Right atrium auricular region (tissue), 2 donors: ENCODE data around the gene NRG2. TPM values are rescaled to one million over a fixed set of nuclear protein-coding genes. Genes with fewer than 3 reads are reported as not detected.

Source experiments
- DNase-seq: peaks from one replicate; pipeline ENCODE4 v3.0.0-alpha.2; 2019; ENCODE audit warnings: low spot score
- H3K27ac ChIP-seq, 2 donors: fragments of 200-600 bp; sonication (generic); 1 replicate in 1 of 2; 2 replicates in 1 of 2; pipeline ENCODE4 v1.5.1; 2016 to 2019
- H3K27me3 ChIP-seq, 2 donors: fragments of 200-600 bp; sonication (generic); one replicate each; pipeline versions ENCODE4 v1.5.1 to v1.6.0; 2017 to 2019
- H3K36me3 ChIP-seq: fragments of 200-600 bp; sonication (generic); one replicate; pipeline ENCODE4 v1.5.1; 2016
- H3K4me1 ChIP-seq, 2 donors: fragments of 200-600 bp; sonication (generic); one replicate each; pipeline versions ENCODE4 v1.5.1 to v1.6.0; 2017 to 2019
- H3K4me3 ChIP-seq, 2 donors: fragments of 200-600 bp; sonication (generic); 1 replicate in 1 of 2; 2 replicates in 1 of 2; pipeline ENCODE4 v1.5.1; 2017 to 2019; ENCODE audit warnings: mild to moderate bottlenecking in 1 of 2, moderate library complexity in 1 of 2
- H3K9me3 ChIP-seq, 2 donors: fragments of 200-600 bp; sonication (generic); one replicate each; pipeline ENCODE4 v1.5.1; 2019
- total RNA-seq, 2 donors: library from RNA; depleted of rRNA; stranded (reverse); fragments of >200 nt; gene quantifications; one replicate each; pipeline ENCODE4 v1.1.0, GENCODE V29; 2016
- TF ChIP-seq, protein P1 (sequence below), 2 donors: fragments of 200-600 bp; sonication (generic); IDR thresholded peaks; one replicate each; pipeline ENCODE4 v1.5.1; 2019; ENCODE audit warnings: antibody characterized with exemption in 2 of 2

NRG2 gene
- total RNA-seq, 2 donors from 2014 or later = 1.8 to 1.9 TPM

DNA sequence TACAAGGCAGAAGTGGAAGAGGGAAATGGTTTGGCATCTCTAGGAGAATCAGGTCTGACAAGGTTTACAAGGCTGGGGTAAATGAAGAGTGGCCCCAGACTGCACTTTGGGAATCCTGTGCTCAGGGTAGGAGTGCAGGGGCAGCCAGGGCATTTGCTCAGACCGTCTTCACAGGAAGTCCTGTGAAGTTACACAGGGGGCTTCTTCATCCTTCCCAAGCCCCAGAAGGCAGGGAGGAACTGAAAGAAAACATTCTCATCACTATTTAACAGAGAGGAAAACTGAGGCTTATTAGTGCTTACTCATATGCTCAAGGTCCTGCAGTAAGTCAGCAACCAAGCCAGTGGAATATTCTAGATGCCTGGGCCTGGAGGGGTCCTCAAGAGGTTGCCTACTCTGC lies 80.7 kb downstream of the NRG2 start:
- H3K9me3 ChIP-seq = no peaks in the 10 kb centered on the region
- no peak for DNase-seq
- TF ChIP-seq, protein P1, sequence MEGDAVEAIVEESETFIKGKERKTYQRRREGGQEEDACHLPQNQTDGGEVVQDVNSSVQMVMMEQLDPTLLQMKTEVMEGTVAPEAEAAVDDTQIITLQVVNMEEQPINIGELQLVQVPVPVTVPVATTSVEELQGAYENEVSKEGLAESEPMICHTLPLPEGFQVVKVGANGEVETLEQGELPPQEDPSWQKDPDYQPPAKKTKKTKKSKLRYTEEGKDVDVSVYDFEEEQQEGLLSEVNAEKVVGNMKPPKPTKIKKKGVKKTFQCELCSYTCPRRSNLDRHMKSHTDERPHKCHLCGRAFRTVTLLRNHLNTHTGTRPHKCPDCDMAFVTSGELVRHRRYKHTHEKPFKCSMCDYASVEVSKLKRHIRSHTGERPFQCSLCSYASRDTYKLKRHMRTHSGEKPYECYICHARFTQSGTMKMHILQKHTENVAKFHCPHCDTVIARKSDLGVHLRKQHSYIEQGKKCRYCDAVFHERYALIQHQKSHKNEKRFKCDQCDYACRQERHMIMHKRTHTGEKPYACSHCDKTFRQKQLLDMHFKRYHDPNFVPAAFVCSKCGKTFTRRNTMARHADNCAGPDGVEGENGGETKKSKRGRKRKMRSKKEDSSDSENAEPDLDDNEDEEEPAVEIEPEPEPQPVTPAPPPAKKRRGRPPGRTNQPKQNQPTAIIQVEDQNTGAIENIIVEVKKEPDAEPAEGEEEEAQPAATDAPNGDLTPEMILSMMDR (IDR thresholded peaks at IDR 0.05) = no peak
- H3K27me3 ChIP-seq = no peaks in the 10 kb centered on the region
- no peak overlapping the region for H3K4me3 ChIP-seq
- no peaks in the 10 kb centered on the region for H3K4me1 ChIP-seq
- no peaks in the 10 kb centered on the region for H3K36me3 ChIP-seq
- no peak overlapping the region for H3K27ac ChIP-seq

DNA sequence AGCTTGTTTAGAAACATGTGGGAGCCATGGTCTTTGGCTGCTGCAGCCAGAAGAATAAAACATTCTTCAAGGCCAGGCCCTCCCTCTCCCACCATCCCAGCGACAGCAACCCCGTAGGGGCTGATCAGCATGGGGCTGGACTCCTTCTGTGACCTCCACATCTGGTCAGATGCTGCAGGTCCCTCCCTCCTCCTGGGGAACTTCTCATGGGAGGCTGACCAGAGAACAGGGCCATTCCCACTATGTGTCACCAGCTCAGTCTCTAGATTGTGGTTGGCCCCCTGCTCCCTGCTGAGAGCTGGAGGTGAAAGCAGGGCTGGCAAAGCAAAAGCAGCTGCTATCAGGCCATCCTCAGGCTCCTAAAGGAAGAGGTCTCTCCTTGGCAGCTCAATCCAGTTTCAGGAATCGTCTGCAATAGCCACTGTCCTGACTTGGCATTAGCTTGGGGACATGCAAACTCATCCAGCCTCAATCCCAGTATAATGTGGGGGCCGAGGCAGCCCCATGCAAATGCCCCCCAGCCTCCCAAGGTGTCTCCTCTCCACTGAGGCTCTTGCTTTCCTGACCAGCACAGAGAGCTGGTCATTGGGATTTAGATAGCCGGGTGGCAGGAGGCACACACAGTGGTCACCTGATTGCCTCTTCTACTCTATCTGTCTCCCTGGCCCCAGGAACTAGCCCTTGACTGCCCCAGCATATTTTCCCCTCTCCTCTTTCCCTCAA lies 81.5 kb downstream of the NRG2 start:
- TF ChIP-seq, protein P1 (IDR thresholded peaks at IDR 0.05) = no peak
- H3K9me3 ChIP-seq = no peaks in the 10 kb centered on the region
- no peak overlapping the region for H3K27ac ChIP-seq
- no peaks in the 10 kb centered on the region for H3K27me3 ChIP-seq
- H3K36me3 ChIP-seq = no peaks in the 10 kb centered on the region
- no peaks in the 10 kb centered on the region for H3K4me1 ChIP-seq
- no peak for DNase-seq
- H3K4me3 ChIP-seq = no peak overlapping the region

DNA sequence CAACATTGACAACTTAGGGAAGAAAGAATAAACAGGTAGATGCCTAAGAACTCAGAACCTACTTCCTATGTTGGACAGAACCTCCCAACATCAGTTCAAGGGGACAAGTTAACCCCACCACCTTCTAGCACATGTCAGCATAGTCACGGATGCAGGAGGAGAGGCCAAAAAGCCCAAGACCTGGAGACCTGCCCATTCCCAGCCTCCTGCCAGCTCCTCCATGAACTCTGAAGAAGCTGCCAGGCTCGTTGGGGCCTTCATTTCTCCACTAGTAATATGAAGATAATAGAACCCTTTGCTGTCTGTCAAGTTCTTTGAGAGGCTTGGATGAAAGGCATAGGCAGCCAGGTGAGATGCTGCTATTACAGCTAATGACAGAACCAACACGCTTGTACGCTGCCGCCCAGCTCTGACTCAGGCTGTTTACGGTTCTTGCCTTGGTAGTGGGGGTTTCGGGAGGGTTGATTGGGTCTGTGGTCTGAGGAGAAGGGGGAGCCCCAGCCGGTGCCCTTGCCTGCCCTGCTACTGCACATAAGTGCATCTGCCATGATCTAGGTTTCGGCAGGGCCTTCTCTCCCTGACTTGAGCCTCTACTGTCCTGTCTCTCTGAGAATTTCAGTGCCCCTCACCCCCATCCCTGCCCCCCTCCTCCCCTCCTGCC lies 82.2 kb downstream of the NRG2 start:
- H3K36me3 ChIP-seq = no peaks in the 10 kb centered on the region
- TF ChIP-seq, protein P1 (IDR thresholded peaks at IDR 0.05) = no peak
- no peak overlapping the region for H3K4me3 ChIP-seq
- H3K9me3 ChIP-seq = no peaks in the 10 kb centered on the region
- H3K4me1 ChIP-seq = no peaks in the 10 kb centered on the region
- DNase-seq = no peak
- no peak overlapping the region for H3K27ac ChIP-seq
- no peaks in the 10 kb centered on the region for H3K27me3 ChIP-seq

DNA sequence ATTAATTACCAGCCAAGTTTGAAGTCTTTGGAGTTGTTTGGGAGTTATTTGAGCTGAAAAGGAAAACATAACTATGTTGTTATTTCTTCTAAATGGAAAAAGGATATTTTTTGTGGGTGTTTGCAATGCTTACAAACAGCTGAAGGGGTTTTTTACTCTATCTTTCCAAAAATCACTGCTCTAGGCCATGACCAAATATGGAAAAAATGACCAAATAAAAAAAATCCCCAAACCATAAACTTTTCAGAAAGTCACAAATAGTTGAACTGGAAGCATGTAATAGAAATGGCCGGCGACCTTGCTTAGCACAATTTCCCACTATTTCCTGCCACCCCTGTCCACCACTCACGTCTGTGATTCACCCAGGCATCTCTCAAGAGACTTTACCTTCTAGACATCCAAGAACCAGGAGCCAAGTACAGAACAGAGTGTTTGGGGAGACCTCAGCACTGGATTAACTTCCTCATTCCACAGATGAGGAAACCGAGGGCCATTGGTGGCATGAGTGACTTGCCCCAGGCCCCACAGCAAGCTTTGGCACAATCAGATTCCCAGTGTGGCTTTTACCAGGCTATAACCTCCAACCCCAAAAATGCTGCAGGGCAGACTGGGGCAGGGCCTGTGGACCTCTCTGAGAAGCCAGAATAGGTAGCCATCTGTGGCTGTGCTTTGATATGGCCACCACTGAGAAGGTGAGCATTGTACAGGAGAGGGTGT lies 84.5 kb downstream of the NRG2 start:
- Histone ChIP-seq H3K36me3 (no peaks in the 10 kb centered on the region), H3K4me1 (peaks cover 0 to 6% of the 10 kb centered on the region in 2 donors), H3K9me3 (no peaks in the 10 kb centered on the region), H3K27ac (no peak overlapping the region), H3K4me3 (no peak overlapping the region), H3K27me3 (no peaks in the 10 kb centered on the region)
- DNase-seq = no peak
- TF ChIP-seq, protein P1 (IDR thresholded peaks at IDR 0.05) = no peak

DNA sequence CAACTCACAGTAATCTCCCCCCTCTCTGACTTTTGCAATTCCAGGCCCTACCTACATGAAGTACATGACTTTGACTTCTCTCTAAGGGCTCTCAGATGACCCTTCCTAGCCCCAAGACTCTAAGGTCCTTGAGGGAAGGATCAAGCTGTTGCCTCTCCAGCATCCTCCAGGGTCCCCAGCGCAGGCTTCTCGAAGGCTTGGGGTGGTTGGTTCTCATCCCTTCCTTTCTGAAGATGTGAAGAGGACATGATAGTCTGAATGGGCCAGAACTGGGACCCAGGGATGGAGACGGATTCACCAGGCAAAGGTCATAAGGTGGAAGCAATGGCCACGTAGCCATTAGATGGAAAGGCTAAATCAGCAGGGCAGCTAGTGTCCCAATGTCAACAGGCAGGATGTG lies 86.8 kb downstream of the NRG2 start:
- Histone ChIP-seq H3K4me3 (no peak overlapping the region), H3K4me1 (peaks cover 0 to 6% of the 10 kb centered on the region in 2 donors), H3K36me3 (no peaks in the 10 kb centered on the region), H3K27ac (no peak overlapping the region), H3K27me3 (no peaks in the 10 kb centered on the region), H3K9me3 (no peaks in the 10 kb centered on the region)
- DNase-seq = no peak
- TF ChIP-seq, protein P1 (IDR thresholded peaks at IDR 0.05) = no peak
